Bladder microvascular endothelial cell (primary cell): ENCODE measurements around the gene OGFOD1. TPM values are rescaled to one million over a fixed set of nuclear protein-coding genes. Genes with fewer than 3 reads are reported as not detected.

Source experiments
- total RNA-seq: library from RNA; depleted of rRNA; stranded (reverse); fragments of >200 nt; gene quantifications from 2 replicates; pipeline ENCODE4 v1.2.3, GENCODE V29; 2014

The OGFOD1 gene
- 62.7 and 120 TPM in 2 replicates for total RNA-seq

GRCh38 chr16:56450986-56451752 is at the start of gene OGFOD1, which contains the start of gene NUDT21:
Gene OGFOD1, plus strand, starts transcription at chr16:56451554. Its CDS starts 59 bp downstream, at chr16:56451613.
Gene NUDT21, minus strand, starts transcription at chr16:56451332. Its CDS starts 130 bp downstream, at chr16:56451202.

GRCh38 chr16:56425439-56425832 is 25.9 kb upstream of the OGFOD1 start, which contains the start of gene AMFR:
Gene AMFR, minus strand, starts transcription at chr16:56425545. Its CDS starts 218 bp downstream, at chr16:56425327.

GRCh38 chr16:56519459-56520250 is 68.3 kb downstream of the OGFOD1 start, which contains the start of gene BBS2:
Gene BBS2, minus strand, starts transcription at chr16:56520024. Its CDS starts 162 bp downstream, at chr16:56519862.

Other genes starting within 250 kb of the OGFOD1 start
- 210 and 356 TPM in 2 replicates for gene AMFR, start 26.0 kb upstream of the OGFOD1 start, total RNA-seq
- 53.3 and 73.9 TPM in 2 replicates for gene NUDT21, start 222 bp upstream of the OGFOD1 start, total RNA-seq
- gene BBS2, start 68.5 kb downstream of the OGFOD1 start, total RNA-seq = 26.4 and 34.7 TPM in 2 replicates
- not detected in 2 replicates for gene MT4, start 113.5 kb downstream of the OGFOD1 start, total RNA-seq
- not detected in 2 replicates for gene MT3, start 138.0 kb downstream of the OGFOD1 start, total RNA-seq
- gene MT2A, start 157.0 kb downstream of the OGFOD1 start, total RNA-seq = 41.6 and 86.4 TPM in 2 replicates
- gene MT1E, start 174.2 kb downstream of the OGFOD1 start, total RNA-seq = 64.6 and 115 TPM in 2 replicates
- 2.5 and 4.2 TPM in 2 replicates for gene MT1M, start 181.1 kb downstream of the OGFOD1 start, total RNA-seq
- 0.65 and 0.69 TPM in 2 replicates for gene MT1A, start 187.1 kb downstream of the OGFOD1 start, total RNA-seq
- not detected in 2 replicates for gene MT1B, start 200.3 kb downstream of the OGFOD1 start, total RNA-seq
- gene MT1F, start 206.4 kb downstream of the OGFOD1 start, total RNA-seq = 0.69 and 1.5 TPM in 2 replicates
- not detected in 2 replicates for gene MT1G, start 216.5 kb downstream of the OGFOD1 start, total RNA-seq
- gene MT1H, start 218.3 kb downstream of the OGFOD1 start, total RNA-seq = not detected in 2 replicates
- 7.9 and 13.8 TPM in 2 replicates for gene MT1X, start 230.9 kb downstream of the OGFOD1 start, total RNA-seq